ENCODE measurements around the gene GFRA3. TPM values are rescaled to one million over a fixed set of nuclear protein-coding genes. Genes with fewer than 3 reads are reported as not detected.

GFRA3 gene
- polyA plus RNA-seq, 2 of the 4 experiments (the other 2 are of a cell fraction): 0.04 to 0.08 TPM

GRCh38 chr5:138213161-138214029 is 61.0 kb downstream of the GFRA3 start, which contains the start of gene CDC23 (continued):
- TF ChIP-seq CTCF (IDR thresholded peaks at IDR 0.05) (no peak), NFE2L2 (conservative IDR thresholded peaks at IDR 0.05; ENCODE audit: low read length) (no peak), EHMT2 (IDR thresholded peaks at IDR 0.05; ENCODE audit: low read depth) (no peak), ZC3H11A (IDR thresholded peaks at IDR 0.05) (no peak), REST (IDR thresholded peaks at IDR 0.05) (no peak), NPAS2 (CRISPR knock-in tag; IDR thresholded peaks at IDR 0.05; ENCODE audit: borderline replicate concordance) (no peak), SMC3 (IDR thresholded peaks at IDR 0.05) (no peak), MYC (IDR thresholded peaks at IDR 0.05; ENCODE audit: borderline replicate concordance, low read length) (0 out of 2 replicates have a peak, but pooled peaks have one; percentile 24), FOSB (CRISPR knock-in tag; IDR thresholded peaks at IDR 0.05) (no peak), TFCP2L1 (CRISPR knock-in tag; IDR thresholded peaks at IDR 0.05) (no peak), EP300 (IDR thresholded peaks at IDR 0.05) (no peak), FOSL2 (IDR thresholded peaks at IDR 0.05) (no peak), FOSL2 (CRISPR knock-in tag; IDR thresholded peaks at IDR 0.05) (0 out of 2 replicates have a peak, but pooled peaks have one; percentile 7), BHLHE40 (IDR thresholded peaks at IDR 0.05; ENCODE audit: low read depth, low read length) (no peak), RFX5 (IDR thresholded peaks at IDR 0.05) (peak; percentile 46; the same call in 1 of the 2 replicates), POLR2AphosphoS2 (conservative IDR thresholded peaks at IDR 0.05; ENCODE audit: low read length) (no peak), PBX3 (IDR thresholded peaks at IDR 0.05) (peak; percentile 50; the same call in 1 of the 2 replicates), SREBF2 (IDR thresholded peaks at IDR 0.05) (no peak), JUN (IDR thresholded peaks at IDR 0.05) (peak in 1 of 2 experiments; percentile 66; a peak in 3 of 5 replicates), ZSCAN20 (CRISPR knock-in tag; IDR thresholded peaks at IDR 0.05) (no peak), HES2 (IDR thresholded peaks at IDR 0.05) (no peak), CBX8 (IDR thresholded peaks at IDR 0.05) (no peak), RARB (CRISPR knock-in tag; IDR thresholded peaks at IDR 0.05) (no peak), HDAC2 (IDR thresholded peaks at IDR 0.05) (no peak; the same call in 1 of the 2 replicates), FOXS1 (CRISPR knock-in tag; IDR thresholded peaks at IDR 0.05) (no peak), BCL3 (IDR thresholded peaks at IDR 0.05) (0 out of 3 replicates have a peak, but pooled peaks have one; percentile 27), POLR2A (IDR thresholded peaks at IDR 0.05; ENCODE audit: low read length) (peak; percentile 60), RCOR1 (IDR thresholded peaks at IDR 0.05; ENCODE audit: low read depth, low read length) (no peak), TP53 (CRISPR knock-in tag; IDR thresholded peaks at IDR 0.05) (no peak), KDM5A (IDR thresholded peaks at IDR 0.05) (peak; percentile 98), ESRRA (IDR thresholded peaks at IDR 0.05; ENCODE audit: borderline replicate concordance, low read length) (no peak), USF2 (IDR thresholded peaks at IDR 0.05) (no peak), HMGXB4 (CRISPR knock-in tag; IDR thresholded peaks at IDR 0.05; ENCODE audit: borderline replicate concordance) (no peak)
